GM12878 (cell line): Measurements from ENCODE around the gene MGAT3.

ENCODE experiments used
- MTA3 ChIP-seq: IDR thresholded peaks from 2 replicates; pipeline ENCODE4 v1.6.1; 2012; ENCODE audit warnings: low read length, inconsistent platforms, borderline replicate concordance
- POLR2AphosphoS2 ChIP-seq: IDR thresholded peaks from 2 replicates; pipeline ENCODE4 v1.6.1; 2011; ENCODE audit warnings: low read depth, mild to moderate bottlenecking, low read length, improper control_type of control experiment, moderate library complexity
- RFX5 ChIP-seq: IDR thresholded peaks from 2 replicates; pipeline ENCODE4 v1.6.1; 2011; ENCODE audit warnings: low read depth, low read length, improper control_type of control experiment
- TAF1 ChIP-seq: IDR thresholded peaks from 2 replicates; pipeline ENCODE4 v1.6.1; 2011; ENCODE audit warnings: mild to moderate bottlenecking, low read depth, low read length, borderline replicate concordance
- TBL1XR1 ChIP-seq: IDR thresholded peaks from 2 replicates; pipeline ENCODE4 v1.6.1; 2012; ENCODE audit warnings: low read depth, low read length, improper control_type of control experiment

- TF ChIP-seq MTA3: no peak
- TF ChIP-seq TBL1XR1: peak; percentile 73; the same call in 1 of the 2 replicates
- peak; percentile 37; the same call in 1 of the 2 replicates for TF ChIP-seq RFX5
- TF ChIP-seq POLR2AphosphoS2: peak; percentile 18; the same call in 1 of the 2 replicates
- peak; percentile 53 for TF ChIP-seq TAF1
Measured at GRCh38 chr22:39528681-39529486, 72.1 kb downstream of the MGAT3 start.
